Coronary artery (tissue), 2 donors: Measurements from ENCODE around the gene SLC23A2.

ENCODE experiments used
- DNase-seq: peaks from one replicate; pipeline ENCODE4 v3.0.0-alpha.2; 2017; ENCODE audit warnings: low spot score
- H3K27ac ChIP-seq, 2 donors: fragments of 200-600 bp; sonication (generic); one replicate each; pipeline ENCODE4 v1.5.1; 2016 to 2019
- H3K4me3 ChIP-seq: fragments of 200-600 bp; sonication (generic); 2 replicates; pipeline ENCODE4 v1.5.1; 2016; ENCODE audit warnings: mild to moderate bottlenecking, moderate library complexity
- CTCF ChIP-seq: fragments of 200-600 bp; sonication (generic); IDR thresholded peaks from one replicate; pipeline ENCODE4 v1.5.1; 2019; ENCODE audit warnings: antibody characterized with exemption

SLC23A2 gene

GRCh38 chr20:4910951-4911350, 90.4 kb downstream of the SLC23A2 start:
- H3K27ac ChIP-seq: no peak overlapping the region
- no peak for DNase-seq

GRCh38 chr20:4905613-4906012, 95.7 kb downstream of the SLC23A2 start:
- no peak overlapping the region for H3K4me3 ChIP-seq
- TF ChIP-seq CTCF: no peak
- no peak overlapping the region for H3K27ac ChIP-seq
- DNase-seq: no peak

More at GRCh38 chr20:4910951-4911350, 90.4 kb downstream of the SLC23A2 start:
- H3K4me3 ChIP-seq: no peak overlapping the region
- TF ChIP-seq CTCF: no peak

- Histone ChIP-seq H3K4me3 (no peak overlapping the region), H3K27ac (no peak overlapping the region)
- no peak for TF ChIP-seq CTCF
- DNase-seq: no peak
Measured at GRCh38 chr20:4905195-4905594, 96.1 kb downstream of the SLC23A2 start.

- no peak overlapping the region for H3K27ac ChIP-seq
- peak; percentile 28 for DNase-seq
- no peak overlapping the region for H3K4me3 ChIP-seq
- no peak for TF ChIP-seq CTCF
Measured at GRCh38 chr20:4904127-4904860, 97.0 kb downstream of the SLC23A2 start.

GRCh38 chr20:4902788-4903187, 98.5 kb downstream of the SLC23A2 start:
- TF ChIP-seq CTCF: no peak
- DNase-seq: no peak
- H3K4me3 ChIP-seq: no peak overlapping the region
- H3K27ac ChIP-seq: no peak overlapping the region

- H3K4me3 ChIP-seq: no peak overlapping the region
- peak; percentile 47 for DNase-seq
- no peak for TF ChIP-seq CTCF
Measured at GRCh38 chr20:4901031-4901818, 100.1 kb downstream of the SLC23A2 start.

More at GRCh38 chr20:4901031-4901818, 100.1 kb downstream of the SLC23A2 start:
- H3K27ac ChIP-seq: no peak overlapping the region
